Body of pancreas (tissue), 4 donors: ENCODE data around the gene PLA2G4D.

Experiments
- POLR2A ChIP-seq, 3 donors: fragments of 450-650 bp; IDR thresholded peaks; one replicate each; pipeline ENCODE4 v1.6.1; 2016; ENCODE audit warnings: antibody characterized with exemption in 3 of 3, mild to moderate bottlenecking in 2 of 3
- TF ChIP-seq, protein P1 (sequence below), 7 experiments: fragments of 450-650 bp in 4 of 7; fragments of 200-600 bp in 3 of 7; sonication (generic) in 3 of 7; IDR thresholded peaks; one replicate each; pipeline ENCODE4 v1.5.1; 2016 to 2019; ENCODE audit warnings: antibody characterized with exemption in 7 of 7

DNA sequence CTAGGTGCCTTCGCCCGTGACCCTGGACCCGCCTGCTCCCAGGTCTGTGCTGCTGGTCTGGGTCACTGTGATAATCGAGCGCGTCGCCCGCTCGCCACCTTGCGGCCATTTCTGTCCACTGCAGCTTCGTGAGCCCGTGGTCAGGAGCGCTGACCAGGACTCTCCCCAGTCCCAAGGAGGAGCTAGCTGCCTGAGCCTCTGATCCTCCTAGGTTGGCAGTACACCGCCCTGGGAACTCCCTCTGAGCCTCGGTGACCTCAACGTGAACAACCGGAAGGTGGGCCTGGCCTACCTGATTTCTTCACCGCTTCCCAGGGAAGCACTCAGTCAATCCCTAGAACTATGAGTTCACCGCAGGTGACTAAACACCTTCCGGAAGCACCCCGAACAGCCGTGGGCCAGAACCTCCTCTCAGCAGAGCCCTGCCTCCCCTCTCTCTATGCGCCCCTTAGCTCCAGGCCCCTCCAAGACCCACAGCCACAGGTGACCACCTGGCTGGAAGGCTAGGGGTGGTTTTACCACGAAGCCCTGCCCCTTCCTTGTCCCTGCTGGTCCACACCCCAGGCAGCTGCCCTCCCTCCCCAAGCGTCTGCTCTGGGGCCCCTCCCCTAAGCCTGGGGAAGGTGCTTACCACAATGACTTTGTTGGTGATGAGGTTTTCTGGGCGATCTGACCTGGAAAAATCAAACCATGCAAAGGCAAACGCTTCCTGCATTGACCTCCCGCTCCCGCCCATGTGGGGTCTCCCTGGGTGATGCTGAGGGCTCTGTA is 9.7 kb downstream of the PLA2G4D start:
- no peak for TF ChIP-seq POLR2A (IDR thresholded peaks at IDR 0.05)
- TF ChIP-seq, protein P1, sequence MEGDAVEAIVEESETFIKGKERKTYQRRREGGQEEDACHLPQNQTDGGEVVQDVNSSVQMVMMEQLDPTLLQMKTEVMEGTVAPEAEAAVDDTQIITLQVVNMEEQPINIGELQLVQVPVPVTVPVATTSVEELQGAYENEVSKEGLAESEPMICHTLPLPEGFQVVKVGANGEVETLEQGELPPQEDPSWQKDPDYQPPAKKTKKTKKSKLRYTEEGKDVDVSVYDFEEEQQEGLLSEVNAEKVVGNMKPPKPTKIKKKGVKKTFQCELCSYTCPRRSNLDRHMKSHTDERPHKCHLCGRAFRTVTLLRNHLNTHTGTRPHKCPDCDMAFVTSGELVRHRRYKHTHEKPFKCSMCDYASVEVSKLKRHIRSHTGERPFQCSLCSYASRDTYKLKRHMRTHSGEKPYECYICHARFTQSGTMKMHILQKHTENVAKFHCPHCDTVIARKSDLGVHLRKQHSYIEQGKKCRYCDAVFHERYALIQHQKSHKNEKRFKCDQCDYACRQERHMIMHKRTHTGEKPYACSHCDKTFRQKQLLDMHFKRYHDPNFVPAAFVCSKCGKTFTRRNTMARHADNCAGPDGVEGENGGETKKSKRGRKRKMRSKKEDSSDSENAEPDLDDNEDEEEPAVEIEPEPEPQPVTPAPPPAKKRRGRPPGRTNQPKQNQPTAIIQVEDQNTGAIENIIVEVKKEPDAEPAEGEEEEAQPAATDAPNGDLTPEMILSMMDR (IDR thresholded peaks at IDR 0.05): peak; percentile 89 to 95 (median 91)
